HepG2 (cell line): ENCODE data around the gene ACSS3.

Source experiments
- ATF2 ChIP-seq: sonication (generic); formaldehyde crosslinking; IDR thresholded peaks from 2 replicates; pipeline ENCODE4 v1.4.0; 2020; ENCODE audit warnings: missing genetic modification reagents
- BORCS8-MEF2B ChIP-seq: sonication (generic); formaldehyde crosslinking; IDR thresholded peaks from 2 replicates; pipeline ENCODE4 v1.8.0; 2022; ENCODE audit warnings: mild to moderate bottlenecking, missing genetic modification reagents
- JUN ChIP-seq: sonication (generic); formaldehyde crosslinking; IDR thresholded peaks from 2 replicates; pipeline ENCODE4 v1.4.0; 2020; ENCODE audit warnings: mild to moderate bottlenecking, missing genetic modification reagents
- MAFK ChIP-seq, 2 experiments: IDR thresholded peaks in 1 of 2; conservative IDR thresholded peaks in 1 of 2; 2 replicates each; pipeline ENCODE4 v1.6.1; 2011; ENCODE audit warnings: improper control_type of control experiment in 2 of 2, low read length in 2 of 2
- SIN3B ChIP-seq: fragments of 150-350 bp; IDR thresholded peaks from 2 replicates; pipeline ENCODE4 v1.6.1; 2014; ENCODE audit warnings: low read length
- SP1 ChIP-seq, 2 experiments: fragments of 450-650 bp in 1 of 2; sonication (generic) in 1 of 2; formaldehyde crosslinking in 1 of 2; IDR thresholded peaks; 2 replicates each; pipeline versions ENCODE4 v1.4.0 to v1.6.1; 2016 to 2020; ENCODE audit warnings: missing genetic modification reagents in 1 of 2
- ZBTB1 ChIP-seq: sonication (generic); formaldehyde crosslinking; IDR thresholded peaks from 2 replicates; pipeline ENCODE4 v1.4.0; 2020; ENCODE audit warnings: missing genetic modification reagents, borderline replicate concordance
- ZNF510 ChIP-seq: sonication (generic); formaldehyde crosslinking; IDR thresholded peaks from 2 replicates; pipeline ENCODE4 v1.4.0; 2020; ENCODE audit warnings: low read depth, mild to moderate bottlenecking, missing genetic modification reagents
- ZNF770 ChIP-seq: sonication (generic); formaldehyde crosslinking; IDR thresholded peaks from 2 replicates; pipeline ENCODE4 v1.5.0; 2020; ENCODE audit warnings: mild to moderate bottlenecking, missing genetic modification reagents
- ZXDC ChIP-seq: sonication (generic); formaldehyde crosslinking; IDR thresholded peaks from 2 replicates; pipeline ENCODE4 v1.5.0; 2020; ENCODE audit warnings: mild to moderate bottlenecking, missing genetic modification reagents
- TF ChIP-seq, protein P1 (sequence below): sonication (generic); formaldehyde crosslinking; IDR thresholded peaks from 2 replicates; pipeline ENCODE4 v1.5.0; 2020; ENCODE audit warnings: mild to moderate bottlenecking, missing genetic modification reagents, moderate library complexity
- TF ChIP-seq, protein P2 (sequence below): sonication (generic); formaldehyde crosslinking; IDR thresholded peaks from 2 replicates; pipeline ENCODE4 v1.4.0; 2020; ENCODE audit warnings: missing genetic modification reagents
- TF ChIP-seq, protein P3 (sequence below): sonication (generic); formaldehyde crosslinking; conservative IDR thresholded peaks from 2 replicates; pipeline ENCODE4 v1.5.0; 2020; ENCODE audit warnings: missing genetic modification reagents

DNA sequence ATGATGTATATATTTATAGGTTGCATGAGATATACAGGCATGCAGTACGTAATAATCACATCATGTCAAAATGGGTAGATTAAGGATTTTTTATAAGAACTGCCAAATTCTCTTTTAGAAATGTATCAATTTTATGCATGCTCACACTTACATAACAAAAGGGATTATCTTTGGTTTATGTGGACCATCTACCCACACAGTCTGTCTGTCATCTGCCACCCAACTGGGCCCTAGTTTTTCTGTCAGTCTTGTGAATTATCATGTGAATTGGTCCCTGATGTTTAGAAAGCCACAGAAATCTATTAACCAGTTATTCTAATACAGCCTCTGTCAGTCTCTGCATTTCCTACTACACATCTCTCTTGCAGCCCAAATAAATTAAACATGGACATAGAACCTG is 133.4 kb downstream of the ACSS3 start:
- TF ChIP-seq ZBTB1 (no peak), BORCS8-MEF2B (CRISPR knock-in tag) (no peak), ZNF510 (CRISPR knock-in tag) (no peak), ATF2 (no peak), MAFK (conservative IDR thresholded peaks at IDR 0.05 in 1 of 2, IDR thresholded peaks at IDR 0.05 in 1 of 2; ENCODE audit: low read length in 2 of 2) (no peak), SIN3B (no peak), JUN (CRISPR knock-in tag) (no peak), SP1 (IDR thresholded peaks at IDR 0.05) (no peak), SP1 (CRISPR knock-in tag; IDR thresholded peaks at IDR 0.05) (no peak), ZXDC (CRISPR knock-in tag) (no peak), ZNF770 (CRISPR knock-in tag) (no peak)
- TF ChIP-seq, protein P1, sequence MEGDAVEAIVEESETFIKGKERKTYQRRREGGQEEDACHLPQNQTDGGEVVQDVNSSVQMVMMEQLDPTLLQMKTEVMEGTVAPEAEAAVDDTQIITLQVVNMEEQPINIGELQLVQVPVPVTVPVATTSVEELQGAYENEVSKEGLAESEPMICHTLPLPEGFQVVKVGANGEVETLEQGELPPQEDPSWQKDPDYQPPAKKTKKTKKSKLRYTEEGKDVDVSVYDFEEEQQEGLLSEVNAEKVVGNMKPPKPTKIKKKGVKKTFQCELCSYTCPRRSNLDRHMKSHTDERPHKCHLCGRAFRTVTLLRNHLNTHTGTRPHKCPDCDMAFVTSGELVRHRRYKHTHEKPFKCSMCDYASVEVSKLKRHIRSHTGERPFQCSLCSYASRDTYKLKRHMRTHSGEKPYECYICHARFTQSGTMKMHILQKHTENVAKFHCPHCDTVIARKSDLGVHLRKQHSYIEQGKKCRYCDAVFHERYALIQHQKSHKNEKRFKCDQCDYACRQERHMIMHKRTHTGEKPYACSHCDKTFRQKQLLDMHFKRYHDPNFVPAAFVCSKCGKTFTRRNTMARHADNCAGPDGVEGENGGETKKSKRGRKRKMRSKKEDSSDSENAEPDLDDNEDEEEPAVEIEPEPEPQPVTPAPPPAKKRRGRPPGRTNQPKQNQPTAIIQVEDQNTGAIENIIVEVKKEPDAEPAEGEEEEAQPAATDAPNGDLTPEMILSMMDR (CRISPR knock-in tag) = no peak
- TF ChIP-seq, protein P2, sequence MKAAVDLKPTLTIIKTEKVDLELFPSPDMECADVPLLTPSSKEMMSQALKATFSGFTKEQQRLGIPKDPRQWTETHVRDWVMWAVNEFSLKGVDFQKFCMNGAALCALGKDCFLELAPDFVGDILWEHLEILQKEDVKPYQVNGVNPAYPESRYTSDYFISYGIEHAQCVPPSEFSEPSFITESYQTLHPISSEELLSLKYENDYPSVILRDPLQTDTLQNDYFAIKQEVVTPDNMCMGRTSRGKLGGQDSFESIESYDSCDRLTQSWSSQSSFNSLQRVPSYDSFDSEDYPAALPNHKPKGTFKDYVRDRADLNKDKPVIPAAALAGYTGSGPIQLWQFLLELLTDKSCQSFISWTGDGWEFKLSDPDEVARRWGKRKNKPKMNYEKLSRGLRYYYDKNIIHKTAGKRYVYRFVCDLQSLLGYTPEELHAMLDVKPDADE (CRISPR knock-in tag) = no peak
- TF ChIP-seq, protein P3, sequence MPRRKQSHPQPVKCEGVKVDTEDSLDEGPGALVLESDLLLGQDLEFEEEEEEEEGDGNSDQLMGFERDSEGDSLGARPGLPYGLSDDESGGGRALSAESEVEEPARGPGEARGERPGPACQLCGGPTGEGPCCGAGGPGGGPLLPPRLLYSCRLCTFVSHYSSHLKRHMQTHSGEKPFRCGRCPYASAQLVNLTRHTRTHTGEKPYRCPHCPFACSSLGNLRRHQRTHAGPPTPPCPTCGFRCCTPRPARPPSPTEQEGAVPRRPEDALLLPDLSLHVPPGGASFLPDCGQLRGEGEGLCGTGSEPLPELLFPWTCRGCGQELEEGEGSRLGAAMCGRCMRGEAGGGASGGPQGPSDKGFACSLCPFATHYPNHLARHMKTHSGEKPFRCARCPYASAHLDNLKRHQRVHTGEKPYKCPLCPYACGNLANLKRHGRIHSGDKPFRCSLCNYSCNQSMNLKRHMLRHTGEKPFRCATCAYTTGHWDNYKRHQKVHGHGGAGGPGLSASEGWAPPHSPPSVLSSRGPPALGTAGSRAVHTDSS (CRISPR knock-in tag) = no peak
